Left renal cortex interstitium (tissue), 4 donors: ENCODE results near the gene FHIT. TPM values are rescaled to one million over a fixed set of nuclear protein-coding genes. Genes with fewer than 3 reads are reported as not detected.

ENCODE experiments used
- DNase-seq, 4 donors: peaks; one replicate each; pipeline ENCODE4 v3.0.0-alpha.2; 2013; ENCODE audit warnings: low read depth in 4 of 4, low spot score in 2 of 4, missing footprints in 1 of 4
- polyA plus RNA-seq, 4 donors: library from polyadenylated mRNA; unstranded; fragments of 120-200 nt; gene quantifications; one replicate each; pipeline ENCODE4 v1.2.1, GENCODE V29; 2013; ENCODE audit not compliant: insufficient read length in 4 of 4

FHIT gene
- polyA plus RNA-seq, 4 donors: 23.4 to 29.9 (median 26.0) TPM

DNA sequence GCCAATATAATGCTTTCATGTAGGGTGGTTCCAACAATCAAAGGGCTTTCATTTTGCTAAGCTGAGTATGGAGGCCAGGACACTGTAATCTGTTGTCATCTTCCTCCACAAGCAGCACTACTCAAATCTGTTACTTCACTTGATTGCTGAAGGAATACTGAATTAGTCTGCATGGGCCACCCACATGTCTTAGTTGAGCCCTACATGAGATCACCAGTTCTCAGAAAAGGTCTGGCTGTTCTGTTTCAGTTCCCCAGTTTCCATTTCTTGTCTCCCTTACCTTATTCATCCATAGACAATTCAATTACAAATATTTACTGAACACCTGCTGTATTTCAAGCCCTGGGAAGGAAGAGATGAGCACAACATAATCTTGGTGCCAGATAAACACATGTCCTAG is 119.2 kb downstream of the FHIT start:
- DNase-seq: no peak

GRCh38 chr3:61118830-61119229 is 132.4 kb downstream of the FHIT start:
- DNase-seq: no peak

DNA sequence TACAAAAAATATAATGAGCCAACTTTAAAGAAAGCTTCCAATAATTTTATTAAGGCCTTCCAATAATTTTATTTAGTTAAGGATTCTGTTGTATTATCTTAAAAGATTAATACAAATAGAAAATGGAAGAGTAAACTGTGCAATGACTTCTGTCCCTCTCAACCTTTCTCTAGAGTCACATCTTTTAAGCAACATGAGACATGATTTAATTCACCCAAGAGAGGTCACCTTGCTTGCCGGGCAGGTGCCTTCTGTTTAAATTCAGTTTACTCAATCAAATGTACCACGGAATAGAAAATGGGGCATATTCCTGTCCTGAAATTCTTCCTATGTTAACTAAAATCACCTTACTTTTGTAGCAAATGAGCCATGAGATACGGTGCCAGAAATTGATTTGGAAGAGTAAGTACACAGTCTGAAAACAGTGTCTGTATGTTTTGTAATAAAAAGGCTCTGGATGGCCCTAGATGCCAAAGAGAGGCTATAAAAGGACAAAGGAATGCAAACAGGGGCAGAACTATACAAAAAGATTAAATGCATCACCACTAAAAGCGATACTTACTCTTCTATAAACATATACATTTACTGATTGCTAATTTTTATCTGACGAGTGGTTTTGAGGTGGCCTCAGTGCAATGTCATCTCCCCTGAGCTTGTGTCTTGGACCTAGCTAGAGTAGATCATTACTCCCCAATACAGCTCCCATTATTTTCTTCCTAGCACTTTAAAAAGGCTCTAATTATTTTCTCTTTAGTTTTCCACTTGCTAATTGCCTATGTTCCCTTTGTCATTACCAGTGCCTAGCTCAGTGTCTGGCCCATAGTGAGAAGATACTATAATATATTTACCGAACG is 134.0 kb downstream of the FHIT start:
- no peak for DNase-seq

DNA sequence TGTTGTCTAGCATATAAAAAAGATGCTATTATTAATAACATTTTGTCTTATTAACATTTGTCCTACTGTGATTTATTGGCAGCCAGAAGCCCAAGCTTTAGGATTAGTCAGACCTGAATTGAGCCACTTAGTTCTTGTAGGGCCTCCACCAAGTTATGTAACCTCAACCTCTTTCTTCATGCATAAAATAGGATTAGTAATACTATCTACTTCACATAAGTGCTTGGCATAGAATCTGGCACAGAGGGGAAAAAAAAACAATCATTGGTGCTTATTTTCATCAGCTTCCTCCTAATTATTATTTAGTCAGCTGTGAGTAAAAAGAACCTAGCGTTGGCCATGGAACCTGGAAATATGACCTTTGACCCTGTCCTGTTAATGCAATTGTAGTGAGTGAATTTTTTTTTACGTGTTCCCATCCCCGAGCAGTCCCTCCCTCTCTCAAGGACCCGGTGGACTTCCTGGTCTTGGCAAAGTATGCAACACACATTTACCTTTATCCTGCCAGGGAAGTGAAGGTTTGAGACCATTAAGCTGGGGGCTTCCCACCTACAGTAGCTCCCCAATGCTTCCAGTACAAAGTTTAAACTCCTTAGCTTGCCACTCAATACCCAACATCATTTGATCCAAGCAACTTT is 136.8 kb downstream of the FHIT start:
- DNase-seq: no peak

GRCh38 chr3:61111825-61112224 is 139.4 kb downstream of the FHIT start:
- no peak for DNase-seq

DNA sequence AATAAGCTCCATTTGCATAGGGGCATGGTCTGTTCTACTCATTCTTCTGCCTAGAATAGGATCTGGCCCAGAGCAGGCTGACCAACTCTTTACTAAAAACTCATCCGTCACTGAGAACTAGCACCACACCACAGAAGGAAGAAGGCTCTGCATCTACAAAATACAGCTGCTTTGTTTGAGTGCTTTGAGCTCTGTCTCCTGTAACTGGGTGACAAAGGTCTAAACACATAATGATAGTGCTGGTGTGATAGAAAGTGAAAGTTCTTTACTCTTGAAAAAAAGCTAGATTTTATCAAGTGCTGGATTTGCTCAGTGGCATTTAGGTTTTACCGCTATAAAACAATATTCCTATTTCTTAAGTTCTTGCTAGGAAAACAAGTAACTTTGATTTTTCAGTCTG is 140.7 kb downstream of the FHIT start:
- no peak for DNase-seq

- DNase-seq: no peak
These were observed 142.8 kb downstream of the FHIT start for GRCh38 chr3:61108247-61109019.

- no peak for DNase-seq
These were observed 156.6 kb downstream of the FHIT start for GRCh38 chr3:61094608-61095007.

DNA sequence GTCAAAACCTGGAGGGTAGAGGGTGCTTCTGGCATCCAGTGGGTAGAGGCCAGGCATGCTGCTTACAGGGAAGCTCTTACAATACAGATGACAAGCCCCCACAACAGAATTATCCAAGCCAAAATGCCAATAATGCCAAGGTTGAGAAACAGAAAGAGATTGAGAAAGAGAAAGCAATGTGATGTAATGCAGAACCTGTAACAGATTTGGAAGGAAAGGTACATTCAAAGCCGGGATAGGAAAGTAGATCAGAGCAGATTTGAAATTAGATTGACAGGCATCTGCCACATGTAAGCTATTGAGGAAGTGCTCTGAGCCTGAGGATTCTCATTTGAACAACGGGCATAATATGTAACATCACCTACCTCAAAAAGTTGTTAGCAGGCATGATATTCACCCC is 157.9 kb downstream of the FHIT start:
- DNase-seq: no peak

DNA sequence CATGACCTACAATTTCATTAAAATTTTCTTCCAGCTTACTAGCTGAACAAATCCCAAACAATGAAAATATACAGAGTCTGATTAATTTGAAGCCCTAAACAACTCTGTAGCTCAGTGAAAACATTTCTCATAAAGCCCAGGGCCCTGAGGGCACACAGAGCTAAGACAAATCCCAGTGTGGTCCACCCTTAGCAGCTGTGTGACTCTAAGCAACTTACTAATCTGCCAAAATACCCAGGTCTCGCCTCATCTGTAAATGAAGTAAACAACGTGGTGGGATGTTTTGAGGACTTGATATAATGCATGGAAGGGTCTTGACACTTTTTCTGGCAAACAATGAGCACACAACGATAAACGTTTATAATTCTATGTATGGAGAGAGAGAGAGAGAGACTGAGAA is 158.4 kb downstream of the FHIT start:
- no peak for DNase-seq

GRCh38 chr3:61090389-61091169 is 160.7 kb downstream of the FHIT start:
- DNase-seq: no peak

GRCh38 chr3:61087465-61087864 is 163.8 kb downstream of the FHIT start:
- no peak for DNase-seq

DNA sequence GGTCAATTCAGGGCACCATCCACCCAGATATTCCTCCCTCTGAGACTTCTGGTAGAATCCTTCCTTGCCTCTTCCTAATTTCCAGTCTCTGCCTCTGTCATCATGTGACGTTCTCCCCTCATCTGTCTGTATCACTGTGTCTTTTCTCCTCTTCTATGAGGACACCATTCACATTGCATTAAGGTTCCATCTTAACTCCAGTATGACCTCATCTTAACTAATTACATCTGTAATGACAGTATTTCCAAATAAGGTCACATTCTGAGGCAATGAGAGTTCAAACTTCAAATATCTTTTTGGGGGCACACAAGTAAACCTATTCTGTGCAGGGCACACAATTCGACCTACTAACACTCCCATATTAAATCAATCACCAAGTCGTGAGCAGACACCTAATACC is 169.7 kb downstream of the FHIT start:
- DNase-seq: no peak

DNA sequence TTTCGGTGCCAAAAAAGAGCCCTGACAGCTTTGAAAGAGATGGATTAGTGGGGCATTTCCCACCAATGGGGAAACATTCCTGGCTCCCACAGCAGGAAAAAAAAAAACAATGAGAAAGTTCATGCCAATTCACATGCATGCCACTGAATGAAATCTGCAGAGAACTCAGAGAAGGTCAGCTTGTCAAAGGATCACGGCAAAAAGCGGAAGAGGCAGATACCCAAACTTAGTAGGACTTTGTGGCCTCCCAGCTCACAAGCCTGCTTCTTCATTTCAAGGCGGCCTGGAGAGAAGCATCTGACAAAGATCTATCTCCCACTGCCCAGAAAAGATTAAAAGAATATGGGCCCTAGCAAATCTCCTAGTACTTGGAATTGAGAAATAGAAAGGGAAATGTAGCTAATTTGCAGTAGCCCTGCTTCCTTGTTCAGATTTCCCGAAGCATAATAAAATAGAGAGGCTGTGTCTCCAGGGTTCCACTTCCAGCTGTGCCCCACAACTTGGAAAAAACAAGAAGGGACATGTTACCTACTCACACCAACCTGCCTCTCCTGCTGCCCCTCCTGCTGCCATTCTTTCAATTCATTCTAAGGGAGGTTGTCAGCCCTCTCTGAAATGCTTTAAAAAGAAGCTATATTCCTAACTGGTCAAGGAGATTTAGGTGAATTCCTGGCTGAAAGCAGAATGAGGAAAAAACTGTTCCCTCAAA is 170.4 kb downstream of the FHIT start:
- DNase-seq: no peak

DNA sequence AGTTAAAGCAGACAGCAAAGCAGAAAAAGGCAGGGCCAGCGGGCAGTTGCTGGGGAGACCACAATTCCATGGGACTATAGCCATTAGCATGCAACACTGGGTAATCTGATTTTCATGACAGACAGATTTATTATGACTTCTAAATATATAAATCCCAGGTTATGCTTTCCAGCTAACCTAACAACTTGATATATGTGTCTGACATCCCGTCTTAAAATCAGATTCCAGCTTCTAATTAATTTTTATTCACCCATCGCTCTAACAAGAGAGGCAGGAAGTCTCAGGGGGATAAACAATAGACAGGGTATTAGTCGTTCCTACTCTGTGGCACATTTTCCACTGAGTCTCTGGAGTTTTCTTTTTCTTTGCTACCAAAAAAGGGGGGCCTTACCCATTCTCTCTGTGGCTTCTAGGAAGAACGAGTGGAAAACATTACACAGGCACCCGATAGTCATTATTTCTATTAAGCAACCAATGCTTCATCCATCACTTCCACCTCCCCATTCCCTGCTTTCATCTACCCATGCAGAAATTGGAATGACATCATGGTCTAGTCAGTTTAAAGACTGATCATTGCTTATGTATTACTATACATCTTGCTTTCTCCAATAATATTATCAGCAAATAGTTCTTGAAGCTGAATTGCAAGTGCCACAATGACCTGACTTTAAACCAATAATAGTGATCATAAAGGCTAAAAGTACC is 173.1 kb downstream of the FHIT start:
- no peak for DNase-seq

- DNase-seq: no peak
These were observed 173.7 kb downstream of the FHIT start for GRCh38 chr3:61077551-61077950.

DNA sequence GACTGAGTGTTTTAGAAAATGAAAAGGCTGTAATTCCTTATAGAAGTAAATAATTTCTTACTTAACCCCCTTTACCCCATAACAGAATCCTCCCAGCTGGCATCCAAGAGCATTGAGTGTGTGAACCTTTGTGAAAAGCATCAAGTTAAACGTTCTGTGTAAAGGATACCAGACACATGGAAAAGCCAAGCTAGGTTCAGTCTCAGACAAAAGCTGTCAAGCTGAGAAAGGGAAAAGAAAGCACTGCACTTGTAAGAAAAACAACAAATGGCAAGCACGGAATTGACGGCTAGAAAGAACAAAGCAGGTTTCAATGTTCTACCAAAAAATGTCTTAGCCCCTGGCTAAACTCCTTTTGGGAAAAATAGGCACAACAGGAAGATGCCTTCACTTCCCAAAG is 176.5 kb downstream of the FHIT start:
- no peak for DNase-seq

DNA sequence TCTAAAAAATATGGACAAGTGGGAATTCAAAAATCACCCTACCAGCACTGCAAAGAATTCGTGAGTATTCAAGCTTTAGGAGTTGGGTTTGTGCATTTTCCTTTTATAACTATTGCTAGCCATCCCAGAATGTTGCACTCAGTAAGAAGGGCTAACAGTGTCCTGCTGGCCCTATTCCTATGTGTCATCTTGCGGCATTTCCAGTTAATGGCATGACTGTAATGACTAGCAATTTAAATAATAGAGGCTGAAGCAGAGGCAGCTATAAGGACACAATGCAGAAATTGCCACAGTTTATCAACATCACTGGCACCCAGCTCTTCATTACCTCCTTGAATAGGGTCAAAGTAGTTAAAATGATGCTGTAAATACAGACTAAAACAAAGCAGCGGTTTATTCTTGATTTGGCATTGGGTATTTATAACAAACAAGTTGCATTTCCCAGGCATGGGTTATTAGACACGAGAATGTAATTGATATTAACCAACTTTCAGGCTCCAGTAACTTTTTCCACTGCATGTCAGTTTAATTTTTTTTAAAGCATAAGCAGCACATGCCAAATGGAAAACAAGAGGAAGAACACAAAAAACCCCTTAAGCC is 177.6 kb downstream of the FHIT start:
- no peak for DNase-seq

GRCh38 chr3:61068084-61068483 is 183.2 kb downstream of the FHIT start:
- DNase-seq: no peak
